IPS DF 4.7 (cell line): ENCODE data around the gene FAM25G.

Experiments
- DNase-seq: peaks from one replicate; pipeline ENCODE4 v3.0.0-alpha.2; 2013; ENCODE audit warnings: low spot score; ENCODE audit errors: extremely low read depth

The FAM25G gene

DNA sequence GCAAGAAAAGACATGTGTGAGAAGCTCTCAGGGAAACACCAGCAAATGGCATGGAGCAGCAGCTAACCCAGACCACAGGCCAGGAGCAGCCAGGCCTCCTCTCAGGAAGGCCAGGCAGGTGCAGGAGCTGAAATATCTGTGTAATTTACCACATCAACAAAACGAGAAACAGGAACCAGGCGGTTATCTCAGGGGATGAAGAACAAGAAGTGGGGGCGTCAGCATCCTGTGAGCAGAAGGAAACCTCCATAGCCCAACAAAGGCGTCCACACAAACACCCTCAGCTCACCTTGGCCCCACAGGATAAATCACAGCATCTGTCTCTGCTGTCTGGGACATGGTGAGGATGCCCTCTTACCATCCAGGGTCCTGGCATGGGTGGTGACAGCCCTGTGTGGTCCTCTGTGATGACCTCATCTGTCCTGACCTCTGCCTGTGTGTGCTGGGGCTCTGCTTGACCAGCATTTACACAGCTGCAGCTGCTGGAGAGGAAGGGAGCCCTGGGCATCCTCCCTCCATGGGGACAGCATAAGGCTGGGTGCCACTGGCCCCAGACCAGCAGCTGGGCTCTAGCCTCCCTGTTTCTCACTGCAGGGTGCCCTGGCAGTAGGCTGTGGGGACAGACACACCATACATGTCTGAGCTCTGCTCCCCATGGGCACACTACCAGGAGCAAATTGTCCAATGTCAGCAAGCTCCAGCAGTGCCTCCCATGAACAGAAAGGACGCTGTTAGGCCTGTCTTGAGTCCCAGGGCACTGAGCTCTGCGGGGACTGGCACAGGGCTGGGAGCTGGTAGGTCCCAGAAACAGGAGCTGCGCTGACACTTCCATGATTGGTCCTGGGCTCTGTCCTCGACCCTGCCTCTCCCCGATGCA is 42.2 kb downstream of the FAM25G start:
- no peak for DNase-seq

DNA sequence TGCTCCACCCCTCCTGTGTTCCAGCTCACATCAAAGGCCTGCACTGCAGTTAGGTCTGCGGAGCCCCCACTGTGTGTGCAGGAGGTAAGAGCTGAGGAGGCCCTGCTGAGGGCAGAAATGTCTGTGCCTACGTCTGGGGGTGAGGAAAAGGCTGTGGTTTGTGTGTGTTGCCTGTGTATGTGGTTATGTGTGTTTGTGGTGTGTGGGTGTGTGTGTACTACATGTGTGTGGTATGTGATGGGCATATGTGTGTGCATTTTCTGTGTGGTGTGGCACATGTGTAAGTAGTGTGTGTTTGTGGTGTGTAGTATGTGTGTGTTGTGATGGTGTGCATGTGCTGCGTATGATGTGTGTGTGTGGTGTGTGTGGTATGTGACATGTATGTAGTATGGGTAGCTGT is 43.8 kb downstream of the FAM25G start:
- no peak for DNase-seq

DNA sequence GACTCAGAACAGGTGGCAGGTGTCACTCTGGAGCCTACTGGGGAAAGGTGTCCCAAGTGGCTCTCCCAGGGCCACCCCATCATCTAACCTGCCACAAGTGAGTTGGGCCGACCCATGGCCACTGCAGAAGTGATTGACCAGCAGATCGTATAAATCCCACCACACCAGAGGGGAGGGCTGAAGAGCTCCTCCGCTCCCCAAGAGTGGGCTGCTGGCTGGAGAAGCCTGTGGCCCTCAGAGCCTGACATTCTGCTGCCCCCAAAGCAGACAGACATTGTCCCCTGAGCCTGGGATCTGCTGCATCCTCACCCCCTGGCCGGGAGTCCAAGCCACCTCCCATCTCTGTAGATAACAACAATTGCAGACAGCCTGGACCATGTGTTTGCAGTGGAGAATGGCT is 44.3 kb downstream of the FAM25G start:
- no peak for DNase-seq

DNA sequence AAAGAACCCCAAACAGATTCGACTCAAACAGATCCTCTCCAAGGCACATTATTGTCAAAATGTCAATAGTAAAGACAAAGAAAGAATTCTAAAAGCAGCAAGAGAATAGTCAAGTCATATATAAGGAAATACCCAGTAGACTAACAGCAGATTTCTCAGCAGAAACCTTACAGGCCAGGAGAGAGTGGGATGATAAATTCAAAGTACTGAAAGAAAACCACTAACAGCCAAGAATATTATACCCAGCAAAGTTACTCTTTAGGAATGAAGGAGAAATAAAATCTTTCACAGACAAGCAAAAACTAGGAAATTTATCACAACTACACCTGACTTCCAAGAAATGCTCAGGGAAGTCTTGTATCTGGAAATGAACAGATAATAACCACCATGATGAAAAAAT is 45.8 kb downstream of the FAM25G start:
- no peak for DNase-seq

DNA sequence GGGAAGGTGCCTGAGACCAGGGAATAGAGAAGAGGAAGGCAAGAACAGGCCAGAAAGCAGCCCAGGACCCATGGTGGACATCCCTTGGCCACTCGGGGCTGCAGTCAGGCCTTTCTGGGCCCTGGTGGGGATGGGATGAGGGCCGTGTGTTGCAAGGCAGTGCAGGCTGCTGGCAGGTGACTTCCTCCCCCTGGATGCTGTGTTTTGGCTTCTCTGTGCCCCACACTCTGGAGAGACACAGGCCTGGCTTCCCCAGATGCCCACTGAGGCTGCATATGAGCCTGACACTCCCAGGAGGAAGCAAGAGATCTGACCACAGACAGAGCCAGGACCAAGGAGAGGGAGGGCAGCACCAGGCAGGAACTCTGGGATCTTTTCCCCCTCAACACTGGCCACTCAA is 47.5 kb downstream of the FAM25G start:
- no peak for DNase-seq

DNA sequence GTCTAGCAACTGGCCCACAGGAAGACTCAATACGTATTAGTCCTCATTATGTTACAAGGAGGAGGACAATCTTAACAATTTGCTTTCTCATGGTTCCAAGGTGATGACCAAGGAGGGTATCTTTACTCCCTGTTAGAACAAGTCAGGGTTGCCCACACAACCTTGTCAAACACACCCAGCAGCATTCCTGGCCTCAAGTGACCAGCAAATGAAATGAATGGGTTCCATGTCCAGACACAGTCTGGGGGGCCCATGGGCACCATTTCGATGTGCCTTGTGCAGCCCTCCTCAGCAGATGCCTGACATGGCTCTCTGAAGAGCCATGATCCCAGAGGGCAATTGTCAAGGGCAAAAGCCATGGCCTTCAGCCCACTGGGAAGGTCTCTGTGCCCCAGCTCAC is 48.4 kb downstream of the FAM25G start:
- DNase-seq = no peak

DNA sequence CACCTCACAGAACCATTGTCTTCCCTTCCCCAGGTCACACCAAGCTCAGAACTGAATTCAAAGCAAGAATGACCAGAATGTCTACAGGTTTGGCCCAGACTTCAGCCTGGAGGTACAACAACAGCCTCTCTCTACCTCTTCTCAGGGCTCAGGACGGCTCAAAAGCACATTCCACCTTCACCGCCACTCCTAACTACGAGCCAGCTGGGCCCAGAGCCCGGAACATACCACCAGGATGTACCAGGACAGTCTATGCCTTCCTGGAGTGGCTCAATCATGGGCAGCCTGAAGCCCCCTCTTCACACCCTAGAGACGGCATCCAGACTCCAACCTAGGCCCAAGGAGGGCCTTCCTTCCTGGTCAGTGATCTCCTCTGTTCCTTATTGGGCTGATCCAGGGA is 49.1 kb downstream of the FAM25G start:
- no peak for DNase-seq

DNA sequence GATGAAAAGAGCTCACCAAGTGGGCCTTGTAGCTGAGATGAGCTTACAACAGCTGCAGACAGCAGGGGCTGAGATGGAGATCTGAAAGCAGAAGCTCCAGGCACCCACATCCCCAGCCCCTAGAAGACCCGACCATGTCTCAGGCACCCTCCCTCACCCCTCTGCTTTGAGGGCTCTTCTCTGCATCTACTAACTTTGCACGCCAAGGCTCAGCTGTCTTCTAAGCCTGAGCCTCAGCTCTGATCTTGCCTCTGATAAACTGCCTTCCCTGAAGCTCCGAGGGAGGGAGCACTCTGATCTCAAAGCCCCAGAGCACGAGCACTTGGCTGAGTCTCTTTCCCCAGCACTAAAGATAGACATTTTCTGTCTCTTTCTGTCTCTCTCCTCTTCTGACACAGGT is 49.6 kb downstream of the FAM25G start:
- no peak for DNase-seq

DNA sequence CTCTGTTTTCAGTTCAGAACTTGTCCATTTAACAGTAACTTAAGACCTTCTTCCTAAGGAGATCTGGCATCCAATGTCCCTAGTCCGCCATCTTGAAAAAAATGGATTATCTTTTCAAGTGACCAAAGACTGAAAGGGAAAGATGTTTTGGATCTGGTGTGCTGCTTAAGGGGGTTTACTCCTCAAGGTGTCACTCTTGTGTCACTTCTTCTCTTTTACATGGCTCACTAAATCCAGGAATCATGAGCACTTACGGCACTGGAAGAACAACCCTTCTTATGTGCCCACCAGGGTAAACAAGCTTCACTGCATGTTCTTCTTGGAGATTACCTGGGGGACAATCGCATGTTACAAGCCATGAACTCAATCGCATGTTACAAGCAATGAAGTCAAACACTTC is 51.3 kb downstream of the FAM25G start:
- no peak for DNase-seq

DNA sequence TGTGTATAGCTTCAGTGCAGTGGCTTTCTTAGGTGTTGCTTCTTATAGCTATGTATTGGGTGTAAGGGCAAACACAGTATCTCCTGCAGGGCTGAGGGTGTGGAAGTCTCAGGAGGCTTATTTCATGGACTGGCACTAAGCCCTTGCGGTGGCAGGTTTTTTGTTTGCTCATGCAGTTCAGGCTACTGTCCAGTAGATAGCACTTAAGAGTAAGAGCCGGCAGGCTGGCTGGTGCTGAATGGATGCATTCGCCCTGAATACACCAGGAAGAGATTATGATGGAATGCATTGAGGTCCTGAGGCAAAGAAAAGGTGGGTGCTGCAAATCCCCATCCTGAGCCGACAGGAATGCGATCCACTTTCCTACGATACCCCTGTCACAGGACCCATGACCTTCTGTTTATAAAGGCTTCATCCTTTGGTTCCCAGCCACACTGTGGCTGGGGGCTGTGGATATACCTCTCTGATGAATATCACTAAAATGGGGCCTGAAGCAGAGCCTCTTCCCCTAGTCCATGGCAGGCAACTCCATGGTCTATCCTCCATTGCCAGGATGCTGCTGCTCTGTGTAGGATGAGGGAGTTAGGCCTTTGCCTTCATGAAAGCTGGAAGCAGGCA is 52.5 kb downstream of the FAM25G start:
- DNase-seq = no peak
